Activated CD4-positive, alpha-beta T cell treated with anti-CD3 and anti-CD28 coated beads, Interleukin-2, amount 50 U/mL, for 24 hours (primary cell): Measurements from ENCODE around the gene TMF1.

Source experiments
- DNase-seq, 2 donors: peaks; one replicate each; pipeline ENCODE4 v3.0.0-alpha.2; 2020; ENCODE audit warnings: low read depth in 1 of 2, low spot score in 1 of 2

TMF1 gene

DNA sequence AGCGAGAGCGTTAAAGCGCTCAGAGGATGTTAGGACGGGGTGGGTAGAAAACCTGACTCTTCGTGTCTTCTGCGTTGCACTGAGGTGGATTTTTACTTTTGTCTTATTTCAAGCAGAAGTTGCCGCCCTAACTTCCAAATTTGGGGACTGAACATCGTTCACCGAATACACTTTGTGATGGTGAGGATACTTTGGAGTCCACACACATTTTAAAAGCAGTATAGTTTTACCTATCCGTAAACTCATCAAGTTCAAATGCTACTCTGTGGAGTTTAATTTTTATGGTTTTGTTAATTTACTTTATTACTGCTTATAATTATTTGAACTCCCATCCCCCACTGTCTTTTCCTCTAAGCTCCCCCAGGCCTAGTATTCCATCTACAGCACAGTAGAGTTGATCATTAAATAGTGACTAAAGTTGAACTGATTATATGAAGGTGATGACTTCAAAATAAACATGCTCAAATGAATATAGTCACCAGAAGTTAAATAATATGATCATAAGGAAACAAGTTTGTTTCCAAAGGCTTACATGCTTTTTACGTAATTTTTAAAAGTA, 38.0 kb downstream of the TMF1 start:
- DNase-seq: no peak

DNA sequence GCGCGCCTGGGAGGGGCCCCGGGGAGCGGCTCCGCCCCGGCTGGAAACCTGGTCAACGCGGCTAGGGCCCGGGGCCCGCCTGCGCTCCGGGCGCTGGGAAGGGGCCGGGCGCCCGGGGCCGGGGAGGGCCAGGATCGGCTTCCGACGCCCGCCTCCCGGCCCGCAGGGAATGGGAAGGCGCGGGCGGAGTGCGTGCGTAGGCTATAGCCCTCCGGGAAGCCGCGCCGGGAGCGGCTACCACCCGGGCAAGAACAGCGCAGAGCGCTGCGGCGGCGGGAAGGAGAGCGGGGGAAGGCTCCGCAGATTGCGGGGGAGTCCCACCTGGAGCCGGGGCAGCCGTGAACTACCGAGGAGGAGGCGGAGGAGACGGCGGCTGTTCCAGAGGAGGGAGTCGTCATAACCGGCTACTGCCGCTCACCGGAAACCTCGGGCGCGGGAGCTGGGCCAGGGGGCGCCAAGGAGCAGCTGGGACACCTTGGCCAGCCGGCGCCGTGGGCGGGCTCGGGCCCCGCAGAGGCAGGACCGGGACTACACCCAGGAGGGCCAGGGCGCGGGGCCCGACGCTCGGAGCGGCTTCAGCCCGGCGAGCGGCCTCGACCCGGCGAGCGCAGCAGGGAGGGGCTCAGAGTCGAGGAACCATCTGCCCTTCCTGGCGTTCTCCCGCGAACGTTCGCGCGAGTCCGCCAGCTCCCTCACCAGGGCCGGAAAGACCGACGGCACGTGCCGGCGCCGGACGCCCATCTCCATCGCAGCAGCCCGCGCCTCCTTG, 38.7 kb downstream of the TMF1 start, which contains the start of gene EOGT:
Gene EOGT (minus strand): TSS at position 432 of the 769 bp plus-strand sequence. CDS start 3,838 bp downstream, outside the sequence.
- peak; percentile 51 to 75 for DNase-seq

DNA sequence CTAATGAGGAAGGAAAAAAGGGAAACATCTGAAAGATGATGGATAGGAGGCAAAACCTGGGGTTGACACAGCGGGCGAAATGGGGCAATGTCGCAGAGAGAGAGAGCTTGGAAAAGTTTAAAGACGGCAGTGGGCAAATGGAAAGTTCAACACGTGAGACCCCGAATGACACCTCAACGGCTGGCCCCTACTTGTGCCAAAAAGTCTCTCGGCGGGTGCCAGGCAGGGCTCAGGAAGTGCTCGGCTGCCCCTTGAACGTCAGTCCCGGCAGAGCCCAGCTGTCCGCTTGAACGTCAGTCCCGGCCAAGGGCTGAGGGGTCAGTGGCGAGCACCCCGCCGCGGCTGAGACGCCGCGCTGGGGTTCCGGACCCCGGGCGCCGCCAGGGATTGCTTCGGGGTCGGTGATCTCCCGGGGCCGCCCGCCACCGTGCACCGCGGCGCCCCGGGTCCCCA, 39.3 kb downstream of the TMF1 start:
- DNase-seq: no peak

DNA sequence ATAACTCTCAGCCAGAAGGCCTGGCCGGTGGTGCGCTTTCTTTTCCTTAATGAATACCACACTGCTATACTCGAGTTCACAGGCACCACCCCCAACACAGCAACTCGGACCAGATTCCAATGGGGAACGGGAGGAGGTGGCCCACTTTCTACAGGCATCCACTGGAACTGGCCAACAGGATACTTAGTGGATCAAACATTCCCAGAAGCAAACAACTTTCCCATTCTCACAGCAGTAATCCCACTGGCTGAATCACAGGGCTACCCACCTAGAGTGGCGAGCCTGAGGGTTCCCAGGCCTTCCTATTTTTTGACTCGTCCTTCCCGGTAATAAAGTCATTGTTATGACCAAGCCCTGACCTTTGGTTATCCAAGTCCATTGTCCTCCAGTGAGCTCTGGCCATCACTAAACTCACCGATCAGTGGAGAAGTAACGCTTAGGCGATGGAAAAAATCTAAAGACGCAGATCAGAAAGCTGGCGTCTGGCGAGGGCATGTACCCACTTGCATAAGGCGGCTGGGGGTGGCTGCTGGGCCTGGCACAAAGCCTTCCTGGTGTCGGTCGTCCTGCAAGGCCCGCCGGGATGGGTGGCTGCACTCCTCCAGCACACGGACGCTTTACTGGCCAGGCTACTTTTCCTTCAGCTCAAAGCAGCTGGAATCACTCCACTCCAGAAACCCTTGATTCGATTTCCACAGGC, 39.9 kb downstream of the TMF1 start:
- no peak for DNase-seq

DNA sequence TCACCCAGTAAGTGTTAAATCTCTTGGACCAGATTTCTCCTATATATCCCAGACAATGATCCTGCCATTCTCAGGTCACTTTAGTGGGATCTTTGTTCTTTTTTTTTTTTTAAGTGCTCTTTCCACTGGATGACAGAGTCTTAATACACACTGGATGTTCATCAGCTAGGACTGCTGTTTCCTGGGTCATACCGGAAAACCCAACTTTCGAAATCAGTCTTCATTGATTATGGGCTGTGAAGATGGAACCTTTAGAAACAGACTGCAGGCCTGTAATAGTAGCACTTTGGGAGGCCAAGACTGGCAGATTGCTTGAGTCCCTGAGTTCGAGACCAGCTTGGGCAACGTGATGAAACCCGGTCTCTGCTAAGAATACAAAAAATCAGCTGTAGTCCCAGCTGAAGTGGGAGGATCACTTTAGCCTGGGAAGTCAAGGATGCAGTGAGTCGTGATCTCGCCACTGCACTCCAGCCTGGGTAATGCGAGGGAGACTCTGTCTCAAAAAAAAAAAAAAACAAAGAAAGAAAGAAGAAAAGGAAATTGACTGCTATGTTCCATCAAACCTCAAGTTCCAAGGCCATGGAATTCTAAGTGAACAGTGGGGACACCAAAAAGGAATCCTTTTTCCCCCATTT, 40.9 kb downstream of the TMF1 start:
- no peak for DNase-seq

DNA sequence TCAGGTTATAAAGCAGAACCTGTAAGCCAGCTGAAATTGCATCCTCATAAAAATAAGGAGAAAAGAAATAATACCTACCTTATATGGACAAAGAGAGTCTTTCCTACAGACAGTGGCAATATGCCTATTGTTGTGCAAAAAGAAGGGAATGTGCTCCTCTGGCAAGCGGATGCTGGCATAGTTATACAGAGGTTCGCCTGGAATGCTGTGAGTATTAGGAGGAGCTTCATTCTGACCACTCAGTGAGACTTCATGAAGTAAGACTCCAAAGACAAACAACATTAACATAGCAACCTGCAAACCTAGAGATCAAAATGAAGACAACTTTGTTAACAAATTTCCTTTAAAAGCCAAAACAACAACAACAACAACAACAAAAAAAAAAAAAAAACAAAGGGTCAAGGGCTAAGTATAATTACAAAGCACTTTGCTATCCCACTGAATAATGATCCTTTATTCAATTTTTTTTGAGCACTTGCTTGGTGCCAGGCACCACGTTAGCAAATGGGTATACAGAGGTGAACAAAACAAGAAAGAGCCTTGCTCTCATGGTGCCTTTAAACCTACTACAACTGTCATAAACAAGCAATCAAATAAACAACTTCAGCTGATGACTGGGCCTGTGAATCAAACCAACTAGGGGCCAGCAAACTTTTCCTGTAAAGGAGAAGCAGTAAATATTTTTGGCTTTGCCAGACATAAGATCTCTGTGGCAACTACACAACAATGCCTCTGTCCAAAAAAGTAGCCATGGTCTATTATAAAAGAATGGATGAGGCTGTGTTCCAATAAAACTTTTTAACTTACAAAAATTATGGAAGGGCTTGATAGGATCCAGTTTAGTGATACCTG, 42.3 kb downstream of the TMF1 start:
- DNase-seq: no peak

DNA sequence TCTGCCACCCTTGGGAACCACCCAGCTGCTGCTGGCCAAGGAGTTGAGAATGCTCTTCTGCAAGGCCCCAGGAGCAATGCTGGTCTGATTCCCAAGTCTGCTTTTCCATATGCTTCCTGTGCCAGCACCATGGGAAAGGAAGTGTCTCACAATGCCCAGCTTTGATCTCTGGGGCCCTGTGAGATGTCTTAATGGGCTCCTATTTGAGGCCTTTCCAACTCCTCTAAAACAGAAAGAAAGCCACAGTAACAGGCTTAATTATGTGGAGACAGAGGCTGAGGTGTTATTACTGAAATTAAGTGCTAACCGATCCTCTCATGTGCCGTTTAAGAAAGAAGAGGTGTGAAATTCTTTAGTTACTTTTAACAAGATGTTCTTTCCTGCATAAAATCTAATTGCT, 43.2 kb downstream of the TMF1 start:
- DNase-seq: no peak

DNA sequence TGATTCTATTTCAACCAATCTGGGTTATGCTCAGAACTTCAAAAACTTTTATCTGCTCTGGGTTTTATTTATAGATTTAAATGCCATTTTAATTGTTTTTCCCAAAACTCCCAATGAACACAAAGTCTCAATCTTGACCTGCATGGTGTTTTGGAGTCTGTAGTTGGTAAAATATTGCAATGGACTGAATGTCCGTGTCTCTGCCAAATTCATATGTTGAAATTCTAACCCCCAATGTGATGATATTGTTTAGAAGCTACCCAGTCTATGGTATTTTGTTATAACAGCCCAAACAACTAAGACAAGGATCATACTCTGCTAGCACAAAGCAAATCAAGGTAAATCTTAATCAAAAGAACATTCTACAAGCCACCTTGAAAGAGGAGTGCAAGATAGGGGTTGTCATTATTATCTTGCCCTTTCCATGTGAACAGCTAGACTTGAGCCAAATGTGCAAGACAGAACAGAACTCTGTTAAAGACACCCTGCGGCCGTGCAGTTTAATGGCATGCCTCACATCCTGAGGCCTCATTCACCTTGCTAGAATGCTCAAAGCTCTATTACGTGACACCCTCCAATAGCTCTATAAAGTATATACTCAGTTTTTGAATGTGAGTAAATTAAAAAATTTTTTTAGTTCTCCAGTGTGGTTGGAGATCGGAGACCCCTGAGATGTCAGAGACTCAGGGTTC, 46.2 kb downstream of the TMF1 start:
- DNase-seq: no peak

DNA sequence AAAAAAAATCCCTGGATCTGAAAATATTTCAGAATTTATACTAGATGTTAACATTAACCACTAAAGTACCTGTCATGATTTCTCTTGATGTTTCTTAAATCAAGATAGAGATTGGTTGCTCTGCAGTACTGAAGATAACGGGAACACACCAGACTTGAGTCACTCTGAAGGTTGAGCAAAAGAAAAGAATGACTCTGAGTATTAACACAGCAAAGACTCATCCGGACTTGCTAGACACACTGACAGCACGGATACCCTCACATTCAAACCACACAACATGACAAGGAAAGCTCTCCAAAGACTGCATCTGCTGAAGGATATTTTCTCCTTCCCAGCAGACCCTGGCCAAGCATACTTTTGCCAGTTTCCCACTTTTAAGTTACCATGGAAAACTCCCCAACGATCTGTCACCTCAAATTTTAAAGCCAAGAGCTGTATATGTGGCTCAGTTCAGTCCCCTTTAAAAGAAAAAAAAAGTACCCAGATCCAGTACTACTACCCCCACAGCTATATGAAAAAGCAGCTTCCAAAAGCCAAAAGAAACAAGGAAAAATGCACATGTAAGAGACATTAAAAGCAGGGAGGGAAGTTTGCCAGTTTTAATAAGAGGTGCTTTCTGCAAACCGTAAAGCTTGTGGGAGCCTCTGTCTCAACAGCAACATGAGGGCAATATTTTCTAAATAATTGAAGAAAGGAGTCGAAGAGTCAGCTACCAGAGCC, 46.9 kb downstream of the TMF1 start:
- DNase-seq: no peak

DNA sequence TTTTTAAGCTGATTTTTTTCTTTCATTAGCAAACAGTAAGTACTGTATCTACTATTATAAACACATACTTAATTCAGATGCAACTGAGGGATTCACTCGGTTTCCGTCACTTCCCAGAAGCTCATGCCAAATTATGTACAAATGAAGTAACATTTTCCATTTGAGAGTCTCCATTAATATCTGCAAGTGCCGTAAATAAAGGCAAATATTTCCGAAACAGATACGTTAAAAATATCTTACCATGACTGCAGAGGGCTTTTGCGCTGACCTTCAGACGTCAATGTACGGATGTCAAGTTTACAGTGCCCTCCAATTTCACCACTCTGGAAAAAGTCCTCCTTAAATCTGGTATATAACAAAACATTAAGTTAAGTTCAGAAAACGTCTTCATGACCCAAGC, 48.0 kb downstream of the TMF1 start:
- DNase-seq: no peak

DNA sequence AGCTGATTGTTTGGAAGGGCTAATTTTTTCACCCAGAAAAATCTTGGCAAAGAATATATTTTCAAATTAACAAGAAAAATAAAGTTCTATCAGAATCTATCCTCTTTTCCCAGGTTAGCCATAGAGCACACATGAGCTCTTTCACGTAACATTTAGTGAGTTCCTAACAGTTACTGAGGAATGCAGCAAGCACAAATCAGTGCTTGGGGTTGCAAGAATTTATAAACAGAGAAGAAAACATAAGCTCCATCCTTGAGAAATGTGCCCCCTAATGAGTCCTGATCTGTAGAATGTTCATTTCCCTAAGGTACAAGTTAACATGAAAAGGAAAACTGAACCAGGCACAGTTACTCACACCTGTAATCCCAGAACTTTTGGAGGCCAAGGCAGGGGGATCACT, 52.5 kb downstream of the TMF1 start:
- no peak for DNase-seq

DNA sequence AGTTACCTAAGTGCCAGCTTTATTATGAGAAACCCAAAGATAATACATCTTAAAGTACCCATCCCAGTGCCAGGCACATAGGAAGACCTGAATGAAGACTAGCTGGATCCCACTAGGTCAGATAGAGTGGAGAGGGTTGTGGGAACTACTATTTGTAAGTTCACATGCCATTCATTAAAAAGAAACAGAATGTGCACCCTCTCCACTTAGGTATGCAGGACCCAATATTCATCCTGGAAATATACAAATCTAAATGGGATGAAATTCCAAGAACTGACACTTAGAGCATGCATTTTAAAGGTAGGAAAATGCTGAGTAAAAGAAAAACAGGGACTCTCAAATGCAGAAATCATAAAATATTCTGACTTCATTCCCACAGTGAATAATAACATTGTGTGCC, 53.0 kb downstream of the TMF1 start:
- no peak for DNase-seq

DNA sequence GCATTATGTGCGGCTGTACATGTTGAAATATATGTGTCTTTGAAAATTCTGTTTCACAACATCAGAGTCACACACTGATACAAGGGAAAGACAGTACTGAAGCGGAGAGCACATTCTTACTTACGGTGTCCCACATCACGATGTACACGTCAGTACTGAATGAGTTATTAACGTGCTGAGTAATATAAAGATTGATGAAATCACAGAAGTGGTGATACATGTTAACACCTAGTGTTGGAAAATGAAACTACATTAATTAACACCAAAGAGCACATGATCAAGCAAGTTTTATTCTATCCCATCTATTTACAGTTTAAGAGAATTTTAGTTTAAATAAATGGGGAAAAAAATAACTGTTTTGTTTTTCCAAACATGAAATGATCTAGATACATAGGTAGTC, 54.2 kb downstream of the TMF1 start:
- DNase-seq: no peak

DNA sequence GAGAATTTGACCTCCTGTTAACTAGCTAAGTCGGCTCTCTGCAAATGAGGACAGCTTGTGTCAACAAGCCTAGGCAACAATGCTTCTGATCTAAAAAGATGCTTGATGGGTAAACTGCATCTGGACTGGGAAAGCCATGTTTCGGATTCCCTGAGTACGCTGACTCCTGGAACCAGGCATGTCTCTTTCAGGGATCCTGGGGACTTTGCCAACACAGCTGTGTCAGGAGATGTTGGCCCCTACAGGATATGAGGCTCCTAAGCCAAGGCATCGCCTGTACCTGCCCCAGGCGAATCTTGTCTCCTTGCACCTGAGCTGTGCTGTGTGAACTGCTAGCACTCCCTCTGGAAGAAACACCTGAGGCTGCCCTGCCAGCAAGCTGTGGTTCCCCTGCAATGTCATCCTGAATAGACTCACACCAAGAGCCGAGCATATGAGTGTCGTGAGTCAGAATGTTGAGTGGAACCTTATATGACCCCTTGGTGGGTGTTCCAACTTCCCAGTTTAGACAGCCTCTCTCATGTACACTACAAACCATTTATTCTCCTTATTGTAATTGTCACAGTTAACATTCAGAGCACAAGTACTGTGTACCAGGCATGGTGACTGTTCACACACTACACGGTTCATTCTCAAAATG, 55.7 kb downstream of the TMF1 start:
- DNase-seq: no peak

DNA sequence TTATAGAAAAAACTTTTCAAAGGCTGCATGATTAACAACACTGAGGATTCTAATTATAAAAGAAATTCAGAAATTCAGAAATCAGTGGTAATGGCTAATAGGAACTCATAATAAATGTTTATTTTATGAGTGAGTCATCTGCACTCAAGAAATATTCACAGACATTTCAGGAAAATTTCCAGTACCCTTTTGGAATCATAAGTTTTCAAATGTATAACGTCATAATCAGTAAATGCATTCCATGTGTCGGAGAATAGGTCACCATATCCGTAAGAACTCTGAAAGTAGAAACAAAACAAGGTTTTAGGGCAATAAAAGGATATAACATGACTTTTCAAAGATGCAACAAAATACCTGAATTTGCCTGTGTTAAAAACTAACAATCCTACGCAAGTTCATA, 63.4 kb downstream of the TMF1 start:
- no peak for DNase-seq

DNA sequence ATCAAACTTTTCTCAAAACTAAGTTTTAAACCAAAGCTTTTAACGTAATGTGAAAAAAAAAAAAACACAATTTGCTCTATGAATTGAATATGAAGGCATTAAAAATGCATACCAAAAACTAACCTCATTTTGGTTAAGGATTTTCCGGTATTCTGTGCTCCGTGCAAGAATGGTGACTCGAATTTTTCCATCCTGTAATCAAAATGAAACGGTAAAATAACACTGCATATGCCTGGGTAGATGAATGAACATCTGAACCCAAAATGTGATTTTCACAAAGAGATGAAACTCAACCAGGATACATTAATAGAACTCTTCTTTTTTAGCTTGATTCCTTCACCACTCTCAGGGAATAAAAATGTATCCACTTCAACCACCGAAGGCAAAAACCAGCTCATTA, 64.8 kb downstream of the TMF1 start:
- DNase-seq: no peak

DNA sequence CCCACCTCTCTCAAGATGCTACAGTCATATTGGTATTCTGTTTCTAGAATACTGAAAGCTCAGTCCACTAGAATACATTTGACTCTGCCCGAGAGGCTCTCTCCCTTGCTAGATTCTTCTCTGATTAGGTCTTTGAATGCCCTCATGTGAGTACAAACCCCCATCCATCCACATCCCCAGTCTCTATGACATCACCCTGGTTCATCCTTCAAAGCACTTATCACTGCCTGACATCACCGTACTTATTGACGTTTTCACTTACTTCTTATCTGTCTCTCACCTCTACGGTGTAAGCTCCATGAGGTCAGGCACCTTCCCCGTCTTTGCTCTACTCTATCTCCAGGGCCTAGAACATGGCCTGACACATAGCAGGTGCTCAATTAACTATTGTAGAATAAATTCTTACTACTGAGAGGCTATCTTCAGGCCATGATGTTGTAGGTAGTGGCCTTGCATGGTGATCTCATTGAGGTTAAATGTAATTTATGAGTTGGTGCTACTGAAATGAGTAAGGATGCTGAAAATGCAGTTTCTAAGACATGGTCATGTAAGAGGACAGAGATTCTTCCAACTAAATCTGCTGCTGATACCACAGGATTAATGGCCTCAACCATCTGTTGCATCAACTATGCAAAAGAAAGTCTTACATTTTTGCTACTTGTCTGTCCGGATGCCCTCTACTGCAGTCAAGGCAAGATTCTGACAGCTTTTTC, 65.5 kb downstream of the TMF1 start:
- no peak for DNase-seq

DNA sequence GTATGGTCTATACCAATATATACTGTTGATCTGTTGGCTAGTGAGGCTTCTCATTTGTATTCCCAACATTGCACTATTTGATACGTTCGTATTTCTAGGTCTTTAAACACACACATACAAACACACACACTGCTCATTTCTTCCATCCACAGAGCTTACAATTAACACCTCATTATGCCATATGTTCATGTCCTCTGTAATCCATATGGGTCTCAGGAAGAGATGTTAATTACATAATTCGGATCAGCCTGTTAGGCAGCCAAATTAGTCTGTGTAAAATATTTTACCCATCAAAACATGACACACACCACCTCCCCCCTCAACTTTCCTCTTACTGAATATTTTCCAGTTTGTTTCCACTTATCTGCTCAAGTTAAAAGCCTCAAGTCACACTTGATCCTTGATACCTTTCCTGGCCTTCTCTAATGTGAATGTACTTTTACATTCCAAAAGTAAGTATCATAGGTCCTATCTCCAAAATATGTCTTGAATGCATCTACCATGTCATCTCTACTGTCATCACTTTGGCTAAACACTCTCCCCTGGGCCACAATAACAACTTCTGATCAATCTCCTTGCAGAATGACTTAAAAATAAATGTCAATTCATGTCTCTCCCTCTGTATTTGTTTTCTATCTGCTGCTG, 66.9 kb downstream of the TMF1 start:
- DNase-seq: no peak
